Body of pancreas (tissue), 4 donors: ENCODE results near the gene RAB40C. TPM values are rescaled to one million over a fixed set of nuclear protein-coding genes. Genes with fewer than 3 reads are reported as not detected.

Experiments
- ATAC-seq: fragments of 150-250 bp; one replicate; pipeline ENCODE4 v1.9.1; 2016
- DNase-seq, 4 donors: peaks; one replicate each; pipeline ENCODE4 v3.0.0-alpha.2; 2019
- H3K27ac ChIP-seq, 4 donors: fragments of 200-600 bp; sonication (generic); 1 replicate in 3 of 4; 2 replicates in 1 of 4; pipeline versions ENCODE4 v1.5.1 to v1.6.1; 2016 to 2019; ENCODE audit warnings: mild to moderate bottlenecking in 1 of 4, mixed read lengths in 1 of 4, moderate library complexity in 1 of 4
- H3K27me3 ChIP-seq, 2 donors: fragments of 200-600 bp; sonication (generic); one replicate each; pipeline ENCODE4 v1.6.0; 2016; ENCODE audit warnings: mild to moderate bottlenecking in 1 of 2
- H3K36me3 ChIP-seq, 2 donors: fragments of 200-600 bp; sonication (generic); replicated peaks in 1 of 2; 2 replicates each; pipeline ENCODE4 v1.5.1; 2016; ENCODE audit warnings: low read depth in 2 of 2; ENCODE audit not compliant: insufficient read depth in 1 of 2
- H3K4me1 ChIP-seq: fragments of 200-600 bp; sonication (generic); one replicate; pipeline ENCODE4 v1.6.0; 2016
- H3K4me3 ChIP-seq, 2 donors: fragments of 200-600 bp; sonication (generic); 1 replicate in 1 of 2; 2 replicates in 1 of 2; pipeline ENCODE4 v1.5.1; 2016 to 2019
- H3K9me3 ChIP-seq, 3 donors: fragments of 200-600 bp; sonication (generic); 1 replicate in 2 of 3; 2 replicates in 1 of 3; pipeline ENCODE4 v1.5.1; 2016
- CTCF ChIP-seq, 7 experiments: fragments of 450-650 bp in 4 of 7; fragments of 200-600 bp in 3 of 7; sonication (generic) in 3 of 7; IDR thresholded peaks; one replicate each; pipeline ENCODE4 v1.5.1; 2016 to 2019; ENCODE audit warnings: antibody characterized with exemption in 7 of 7
- POLR2A ChIP-seq, 3 donors: fragments of 450-650 bp; IDR thresholded peaks; one replicate each; pipeline ENCODE4 v1.6.1; 2016; ENCODE audit warnings: antibody characterized with exemption in 3 of 3, mild to moderate bottlenecking in 2 of 3
- WGBS, 2 donors: methylation state at CpG; one replicate each; pipeline ENCODE4 v1.1.5; 2017; 5-methylcytosine and 5-hydroxymethylcytosine counted together
- intact Hi-C: fragments of 100-400 bp; cut with DNase I; formaldehyde crosslinking; loops from one replicate; pipeline ENCODE4 v1.15.1; 2023
- microRNA-seq, 2 donors: library from miRNA; unstranded; fragments of <30 nt; microRNA quantifications; one replicate each; pipeline ENCODE4, GENCODE V29; 2016; ENCODE audit warnings: borderline number of aligned reads in 2 of 2, borderline replicate concordance in 2 of 2
- small RNA-seq: library from RNA; depleted of rRNA; stranded (forward); fragments of <200 nt; gene quantifications from one replicate; pipeline ENCODE3, GENCODE V24; 2016
- total RNA-seq, 2 donors: library from RNA; depleted of rRNA; stranded (reverse); fragments of >200 nt; gene quantifications; one replicate each; pipeline ENCODE4 v1.1.0, GENCODE V29; 2016

Gene RAB40C
- total RNA-seq, 2 donors from 2014 or later: 37.2 to 41.0 TPM

- Histone ChIP-seq H3K9me3 (no peaks in the 10 kb centered on the region), H3K27ac (no peak overlapping the region), H3K4me3 (no peak overlapping the region), H3K36me3 (peaks cover 3 to 13% of the 10 kb centered on the region in 2 donors), H3K4me1 (peaks cover 46% of the 10 kb centered on the region), H3K27me3 (no peaks in the 10 kb centered on the region)
- 72 to 100% methylated on average over 7 to 23 of the region's 23 CpGs for WGBS, 2 donors
- intact Hi-C loops: no loop called here
- no peak for DNase-seq
- no peak for ATAC-seq
- no peak for TF ChIP-seq POLR2A (IDR thresholded peaks at IDR 0.05)
- no peak for TF ChIP-seq CTCF (IDR thresholded peaks at IDR 0.05)
Observed at GRCh38 chr16:676913-677312, 87.0 kb downstream of the RAB40C start.

DNA sequence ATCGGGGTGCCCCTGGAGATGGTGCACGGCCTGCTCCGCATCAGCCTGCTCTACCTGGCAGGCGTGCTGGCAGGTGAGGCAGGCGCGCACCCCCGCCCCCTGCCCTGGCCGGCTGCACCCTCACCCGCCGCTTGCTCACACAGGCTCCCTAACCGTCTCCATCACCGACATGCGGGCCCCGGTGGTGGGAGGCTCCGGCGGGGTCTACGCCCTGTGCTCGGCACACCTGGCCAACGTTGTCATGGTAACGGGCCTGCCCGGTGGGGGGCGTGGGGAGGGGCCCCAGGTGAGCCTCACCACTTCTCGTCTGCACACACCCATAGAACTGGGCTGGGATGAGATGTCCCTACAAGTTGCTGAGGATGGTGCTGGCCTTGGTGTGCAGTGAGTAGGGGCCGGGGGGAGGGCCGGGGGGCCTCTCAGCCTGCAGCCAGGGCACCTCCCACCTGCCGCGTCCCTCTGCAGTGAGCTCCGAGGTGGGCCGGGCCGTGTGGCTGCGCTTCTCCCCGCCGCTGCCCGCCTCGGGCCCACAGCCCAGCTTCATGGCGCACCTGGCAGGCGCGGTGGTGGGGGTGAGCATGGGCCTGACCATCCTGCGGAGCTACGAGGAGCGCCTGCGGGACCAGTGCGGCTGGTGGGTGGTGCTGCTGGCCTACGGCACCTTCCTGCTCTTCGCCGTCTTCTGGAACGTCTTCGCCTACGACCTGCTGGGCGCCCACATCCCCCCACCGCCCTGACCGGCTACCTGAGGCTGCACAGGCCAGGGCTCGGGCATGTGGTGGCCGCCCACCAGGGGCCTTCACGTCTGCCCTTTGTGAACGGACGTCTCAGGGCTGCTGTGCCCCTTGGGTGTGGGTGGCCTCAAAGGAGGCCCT is 87.7 kb downstream of the RAB40C start:
- H3K4me1 ChIP-seq: peaks cover 52% of the 10 kb centered on the region

DNA sequence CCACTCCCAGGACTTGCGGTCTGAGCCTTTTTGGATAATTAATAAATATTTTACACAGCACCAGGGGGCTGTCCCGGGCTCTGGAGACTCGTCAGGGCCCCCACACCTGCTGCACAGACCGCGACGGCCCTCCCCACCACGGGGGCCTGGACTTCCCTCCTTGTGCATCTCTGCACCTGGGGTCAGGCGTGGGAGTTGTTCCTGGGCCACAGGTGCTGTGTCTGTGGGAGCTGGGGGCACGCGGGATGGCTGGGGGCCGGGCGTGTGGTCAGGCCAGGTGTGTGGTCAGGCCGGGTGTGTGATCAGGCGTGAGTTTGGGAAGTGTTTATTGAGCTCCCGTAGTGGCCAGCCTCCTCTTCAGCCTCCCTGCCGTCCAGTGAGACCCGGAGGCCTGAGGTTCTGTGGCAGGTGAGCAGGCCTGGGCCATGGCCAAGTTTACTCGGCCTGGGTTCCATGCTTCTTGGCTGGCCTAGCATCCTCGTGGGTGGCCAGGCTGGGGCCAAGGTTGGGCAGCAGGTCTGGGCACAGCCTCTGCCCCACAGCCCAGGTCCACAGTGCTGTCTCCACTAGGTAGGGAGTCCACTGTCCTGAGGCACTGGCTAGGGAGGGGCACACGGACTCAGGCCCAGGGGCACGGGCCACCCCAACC is 88.5 kb downstream of the RAB40C start:
- peaks cover 60% of the 10 kb centered on the region for H3K4me1 ChIP-seq
- 69 to 74% methylated on average over 8 to 21 of the region's 21 CpGs for WGBS, 2 donors

More for the DNA sequence above, 87.7 kb downstream of the RAB40C start:
- TF ChIP-seq CTCF (IDR thresholded peaks at IDR 0.05) (no peak), POLR2A (IDR thresholded peaks at IDR 0.05) (no peak)
- no peak for DNase-seq
- Histone ChIP-seq H3K36me3 (peaks cover 9 to 11% of the 10 kb centered on the region in 2 donors), H3K27ac (no peak overlapping the region), H3K27me3 (no peaks in the 10 kb centered on the region), H3K4me3 (no peak overlapping the region), H3K9me3 (no peaks in the 10 kb centered on the region)
- WGBS, 2 donors: 69 to 80% methylated on average over 40 to 55 of the region's 57 CpGs
- intact Hi-C loops: no loop called here
- ATAC-seq: no peak

More for the DNA sequence above, 88.5 kb downstream of the RAB40C start:
- intact Hi-C loops: no loop called here
- H3K36me3 ChIP-seq: peaks cover 7 to 12% of the 10 kb centered on the region in 2 donors
- TF ChIP-seq CTCF (IDR thresholded peaks at IDR 0.05) (no peak), POLR2A (IDR thresholded peaks at IDR 0.05) (no peak)
- no peak for ATAC-seq
- no peak overlapping the region for H3K4me3 ChIP-seq
- H3K27ac ChIP-seq: peak overlapping the region in 1 of 4 donors; percentile 90
- DNase-seq: no peak
- no peaks in the 10 kb centered on the region for H3K9me3 ChIP-seq
- no peaks in the 10 kb centered on the region for H3K27me3 ChIP-seq

Small RNAs within 50 kb of the gene (microRNA-seq; reads per million reads assigned to microRNA genes)
- gene MIR3176: 1.4 to 1.8 reads per million in 2 donors

Small RNAs within 50 kb of the gene (small RNA-seq; reads per million reads assigned to genes)
- not detected for gene MIR3176
- not detected for gene Z98883.1

Other genes starting within 250 kb of the RAB40C start
- gene AXIN1, start 237.3 kb upstream of the RAB40C start, total RNA-seq: 10 to 100 TPM; 14.8 TPM
- 10 to 100 TPM; 22.1 to 31.0 TPM for gene MRPL28, start 219.5 kb upstream of the RAB40C start, total RNA-seq
- gene PGAP6, start 208.1 kb upstream of the RAB40C start, total RNA-seq: 100 to 1,000 TPM in 1 of 2 donors, 10 to 100 TPM in 1; 83.8 to 113 TPM
- gene NME4, start 192.9 kb upstream of the RAB40C start, total RNA-seq: 10 to 100 TPM; 20.2 to 33.0 TPM
- 10 to 100 TPM; 38.9 to 41.2 TPM for gene DECR2, start 188.2 kb upstream of the RAB40C start, total RNA-seq
- gene RAB11FIP3, start 164.4 kb upstream of the RAB40C start, total RNA-seq: 100 to 1,000 TPM in 1 of 2 donors, 10 to 100 TPM in 1; 50.1 to 122 TPM
- 100 to 1,000 TPM in 1 of 2 donors, 10 to 100 TPM in 1; 48.0 to 104 TPM for gene CAPN15, start 62.4 kb upstream of the RAB40C start, total RNA-seq
- gene PRR35, start 29.7 kb upstream of the RAB40C start, total RNA-seq: not detected
- gene NHLRC4, start 23.1 kb upstream of the RAB40C start, total RNA-seq: under 1 TPM in 1 of 2 donors, not detected in 1; 0.52 TPM
- 10 to 100 TPM; 76.5 to 83.1 TPM for gene PIGQ, start 20.1 kb upstream of the RAB40C start, total RNA-seq
- gene WFIKKN1, start 40.9 kb downstream of the RAB40C start, total RNA-seq: 1 to 10 TPM; 3.9 to 5.6 TPM
- 100 to 1,000 TPM in 1 of 2 donors, 10 to 100 TPM in 1; 76.8 to 115 TPM for gene METTL26, start 46.2 kb downstream of the RAB40C start, total RNA-seq
- 10 to 100 TPM; 41.2 to 47.5 TPM for gene MCRIP2, start 51.8 kb downstream of the RAB40C start, total RNA-seq
- 100 to 1,000 TPM in 1 of 2 donors, 10 to 100 TPM in 1; 15.8 to 111 TPM for gene WDR90, start 59.3 kb downstream of the RAB40C start, total RNA-seq
- 10 to 100 TPM; 65.6 to 89.0 TPM for gene RHOT2, start 78.1 kb downstream of the RAB40C start, total RNA-seq
- gene RHBDL1, start 85.6 kb downstream of the RAB40C start, total RNA-seq: 1 to 10 TPM; 1.8 to 4.3 TPM
- 100 to 1,000 TPM in 1 of 2 donors, 10 to 100 TPM in 1; 63.3 to 205 TPM for gene STUB1, start 90.3 kb downstream of the RAB40C start, total RNA-seq
- gene JMJD8, start 94.3 kb downstream of the RAB40C start, total RNA-seq: 100 to 1,000 TPM in 1 of 2 donors, 10 to 100 TPM in 1; 49.5 to 128 TPM
- gene WDR24, start 100.3 kb downstream of the RAB40C start, total RNA-seq: 10 to 100 TPM in 1 of 2 donors, 1 to 10 TPM in 1; 8.6 to 16.8 TPM
- gene FBXL16, start 115.7 kb downstream of the RAB40C start, total RNA-seq: 1 to 10 TPM; 1.0 to 2.3 TPM
- gene METRN, start 125.1 kb downstream of the RAB40C start, total RNA-seq: 10 to 100 TPM; 36.6 to 71.9 TPM
- 100 to 1,000 TPM in 1 of 2 donors, 10 to 100 TPM in 1; 71.6 to 189 TPM for gene ANTKMT, start 131.1 kb downstream of the RAB40C start, total RNA-seq
- not detected for gene CCDC78, start 136.4 kb downstream of the RAB40C start, total RNA-seq
- 1 to 10 TPM in 1 of 2 donors, not detected in 1; 2.6 TPM for gene HAGHL, start 137.0 kb downstream of the RAB40C start, total RNA-seq
- 10 to 100 TPM; 25.4 to 26.4 TPM for gene CIAO3, start 150.9 kb downstream of the RAB40C start, total RNA-seq
- 1 to 10 TPM in 1 of 2 donors, not detected in 1; 2.1 TPM for gene MSLN, start 170.7 kb downstream of the RAB40C start, total RNA-seq
- 10 to 100 TPM; 19.7 to 31.3 TPM for gene RPUSD1, start 198.3 kb downstream of the RAB40C start, total RNA-seq
- 10 to 100 TPM in 1 of 2 donors, 1 to 10 TPM in 1; 7.5 to 14.5 TPM for gene CHTF18, start 198.6 kb downstream of the RAB40C start, total RNA-seq
- not detected for gene GNG13, start 210.7 kb downstream of the RAB40C start, total RNA-seq